Measurements from ENCODE around the gene RANGAP1. TPM values are rescaled to one million over a fixed set of nuclear protein-coding genes. Genes with fewer than 3 reads are reported as not detected.

Gene RANGAP1
- total and polyA plus RNA-seq, 2 donors (not counting 1 experiment from before 2014, with no cell fraction given) = 42.0 to 48.8 TPM

- no peak for TF ChIP-seq CTCF (IDR thresholded peaks at IDR 0.05)
- no peak for TF ChIP-seq EZH2 (IDR thresholded peaks at IDR 0.05; ENCODE audit: borderline replicate concordance, insufficient read depth, low read depth, low read length, poor library complexity, severe bottlenecking)
- Histone ChIP-seq H3K36me3 (replicated peaks in 1 of 2; ENCODE audit: control extremely low read depth in 1 of 2, control insufficient read depth in 1 of 2, extremely low read depth in 1 of 2, insufficient read depth in 2 of 2, low read length in 1 of 2) (peaks cover 1 to 29% of the 10 kb centered on the region in 2 experiments), H3K4me1 (ENCODE audit: control insufficient read depth in 2 of 2, insufficient read depth in 2 of 2, low read length in 2 of 2) (peaks cover 8 to 11% of the 10 kb centered on the region in 2 donors), H3K27ac (ENCODE audit: low read length in 2 of 2) (no peak overlapping the region), H3K9me3 (ENCODE audit: control extremely low read depth in 1 of 3, control insufficient read depth in 2 of 3, insufficient read depth in 1 of 3, low read length in 2 of 3) (no peaks in the 10 kb centered on the region), H3K79me2 (ENCODE audit: control insufficient read depth, insufficient read depth, low read length) (peaks cover 8% of the 10 kb centered on the region), H4K20me1 (ENCODE audit: control insufficient read depth, insufficient read depth, low read length, poor library complexity, severe bottlenecking) (no peaks in the 10 kb centered on the region), H3K27me3 (replicated peaks in 1 of 4; ENCODE audit: control extremely low read depth in 1 of 4, control insufficient read depth in 3 of 4, insufficient read depth in 4 of 4, low read length in 3 of 4) (no peaks in the 10 kb centered on the region), H3K9ac (ENCODE audit: low read length) (no peak overlapping the region), H3K4me2 (replicated peaks; ENCODE audit: low read depth, low read length, poor library complexity, severe bottlenecking) (no peak overlapping the region), H2AFZ (ENCODE audit: insufficient read depth, low read depth, low read length, poor library complexity, severe bottlenecking) (no peak overlapping the region), H3K4me3 (ENCODE audit: control extremely low read depth in 1 of 5, extremely low read depth in 1 of 5, insufficient read depth in 1 of 5, low read depth in 2 of 5, low read length in 4 of 5) (no peak overlapping the region)
- 96% methylated on average over 7 of the region's 7 CpGs for WGBS (ENCODE audit: insufficient coverage)
- POLR2A ChIA-PET = no interaction called here
- H3K4me1 Mint-ChIP-seq = peaks cover 18% of the 10 kb centered on the region
- no peak overlapping the region for H3K27ac Mint-ChIP-seq
- no peaks in the 10 kb centered on the region for H3K27me3 Mint-ChIP-seq
- no peaks in the 10 kb centered on the region for H3K9me3 Mint-ChIP-seq (ENCODE audit: insufficient read depth)
- intact Hi-C loops (cut with micrococcal nuclease) = no loop called here
- DNase-seq (no peak), ATAC-seq (ENCODE audit: low read depth) (no peak)
- H3K4me3 Mint-ChIP-seq = no peak overlapping the region
- CTCF ChIA-PET = no interaction called here
These were observed 70.1 kb downstream of the RANGAP1 start for GRCh38 chr22:41215926-41216325.

GRCh38 chr22:41215409-41215808 lies 70.6 kb downstream of the RANGAP1 start:
- ChIA-PET CTCF (no interaction called here), POLR2A (no interaction called here)
- DNase-seq (no peak), ATAC-seq (ENCODE audit: low read depth) (no peak)
- no peak overlapping the region for H3K4me3 ChIP-seq (ENCODE audit: control extremely low read depth in 1 of 5, extremely low read depth in 1 of 5, insufficient read depth in 1 of 5, low read depth in 2 of 5, low read length in 4 of 5)
- WGBS (ENCODE audit: insufficient coverage) = 99% methylated on average over 10 of the region's 10 CpGs
- peaks cover 8 to 11% of the 10 kb centered on the region in 2 donors for H3K4me1 ChIP-seq (ENCODE audit: control insufficient read depth in 2 of 2, insufficient read depth in 2 of 2, low read length in 2 of 2)
- no peak overlapping the region for H3K27ac Mint-ChIP-seq
- H3K27ac ChIP-seq (ENCODE audit: low read length in 2 of 2) = no peak overlapping the region
- TF ChIP-seq CTCF (IDR thresholded peaks at IDR 0.05) (no peak), EZH2 (IDR thresholded peaks at IDR 0.05; ENCODE audit: borderline replicate concordance, insufficient read depth, low read depth, low read length, poor library complexity, severe bottlenecking) (no peak)
- peaks cover 13% of the 10 kb centered on the region for H3K79me2 ChIP-seq (ENCODE audit: control insufficient read depth, insufficient read depth, low read length)
- no peaks in the 10 kb centered on the region for H3K9me3 ChIP-seq (ENCODE audit: control extremely low read depth in 1 of 3, control insufficient read depth in 2 of 3, insufficient read depth in 1 of 3, low read length in 2 of 3)
- H2AFZ ChIP-seq (ENCODE audit: insufficient read depth, low read depth, low read length, poor library complexity, severe bottlenecking) = no peak overlapping the region
- H3K27me3 Mint-ChIP-seq = no peaks in the 10 kb centered on the region
- H3K27me3 ChIP-seq (replicated peaks in 1 of 4; ENCODE audit: control extremely low read depth in 1 of 4, control insufficient read depth in 3 of 4, insufficient read depth in 4 of 4, low read length in 3 of 4) = no peaks in the 10 kb centered on the region
- no peaks in the 10 kb centered on the region for H4K20me1 ChIP-seq (ENCODE audit: control insufficient read depth, insufficient read depth, low read length, poor library complexity, severe bottlenecking)
- H3K4me2 ChIP-seq (replicated peaks; ENCODE audit: low read depth, low read length, poor library complexity, severe bottlenecking) = no peak overlapping the region
- intact Hi-C loops (cut with micrococcal nuclease) = no loop called here
- no peak overlapping the region for H3K9ac ChIP-seq (ENCODE audit: low read length)
- H3K4me1 Mint-ChIP-seq = peaks cover 18% of the 10 kb centered on the region
- no peak overlapping the region for H3K4me3 Mint-ChIP-seq
- no peaks in the 10 kb centered on the region for H3K9me3 Mint-ChIP-seq (ENCODE audit: insufficient read depth)
- H3K36me3 ChIP-seq (replicated peaks in 1 of 2; ENCODE audit: control extremely low read depth in 1 of 2, control insufficient read depth in 1 of 2, extremely low read depth in 1 of 2, insufficient read depth in 2 of 2, low read length in 1 of 2) = peaks cover 0 to 28% of the 10 kb centered on the region in 2 experiments

Data from B cell (primary cell).